PC-3 (cell line): ENCODE measurements around the gene ENPP1.

Experiments
- EZH2 ChIP-seq: fragments of 300-600 bp; sonication (generic); IDR thresholded peaks from one replicate; pipeline ENCODE4 v1.6.1; 2017; ENCODE audit warnings: antibody characterized with exemption, mild to moderate bottlenecking, low read length; ENCODE audit not compliant: unreplicated experiment
- TF ChIP-seq, protein P1 (sequence below): fragments of 300-600 bp; sonication (generic); conservative IDR thresholded peaks from 2 replicates; pipeline ENCODE4 v1.5.1; 2017; ENCODE audit warnings: antibody characterized with exemption, low read depth, mild to moderate bottlenecking, low read length

DNA sequence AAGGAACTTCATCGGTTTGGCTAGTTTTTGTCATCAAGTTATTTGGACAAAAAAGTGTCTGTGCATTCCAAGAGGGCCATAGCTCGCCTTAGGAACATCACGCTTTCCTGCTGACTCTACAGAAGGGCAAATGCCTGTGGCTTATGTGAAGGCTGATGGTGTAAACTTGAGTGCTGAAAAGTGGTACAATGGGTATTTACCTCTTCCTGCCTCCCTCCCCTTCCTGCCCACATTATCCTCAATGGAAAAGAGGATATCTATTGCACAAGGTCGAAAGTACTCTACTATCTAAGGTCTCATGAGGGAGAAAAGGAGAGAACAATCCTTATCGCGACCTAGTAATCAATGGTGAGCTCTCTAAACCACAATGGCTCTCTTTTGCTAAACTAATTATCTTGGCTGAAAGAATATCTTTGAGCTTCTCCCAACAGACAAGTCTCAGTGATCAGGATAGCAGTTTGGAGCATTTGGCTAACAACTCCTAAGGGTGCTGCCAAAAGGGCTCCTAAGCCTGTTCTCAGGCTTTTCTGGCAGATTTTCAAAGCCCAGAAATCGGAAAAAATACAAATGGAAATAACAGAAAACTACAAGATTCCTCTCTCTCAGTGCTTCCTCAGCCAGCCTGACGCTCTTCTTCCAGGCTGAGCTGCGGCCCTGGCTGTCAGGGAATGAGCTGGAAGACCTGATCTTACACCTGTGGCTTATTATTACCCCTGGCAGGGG, 42.6 kb upstream of the ENPP1 start:
- TF ChIP-seq, protein P1, sequence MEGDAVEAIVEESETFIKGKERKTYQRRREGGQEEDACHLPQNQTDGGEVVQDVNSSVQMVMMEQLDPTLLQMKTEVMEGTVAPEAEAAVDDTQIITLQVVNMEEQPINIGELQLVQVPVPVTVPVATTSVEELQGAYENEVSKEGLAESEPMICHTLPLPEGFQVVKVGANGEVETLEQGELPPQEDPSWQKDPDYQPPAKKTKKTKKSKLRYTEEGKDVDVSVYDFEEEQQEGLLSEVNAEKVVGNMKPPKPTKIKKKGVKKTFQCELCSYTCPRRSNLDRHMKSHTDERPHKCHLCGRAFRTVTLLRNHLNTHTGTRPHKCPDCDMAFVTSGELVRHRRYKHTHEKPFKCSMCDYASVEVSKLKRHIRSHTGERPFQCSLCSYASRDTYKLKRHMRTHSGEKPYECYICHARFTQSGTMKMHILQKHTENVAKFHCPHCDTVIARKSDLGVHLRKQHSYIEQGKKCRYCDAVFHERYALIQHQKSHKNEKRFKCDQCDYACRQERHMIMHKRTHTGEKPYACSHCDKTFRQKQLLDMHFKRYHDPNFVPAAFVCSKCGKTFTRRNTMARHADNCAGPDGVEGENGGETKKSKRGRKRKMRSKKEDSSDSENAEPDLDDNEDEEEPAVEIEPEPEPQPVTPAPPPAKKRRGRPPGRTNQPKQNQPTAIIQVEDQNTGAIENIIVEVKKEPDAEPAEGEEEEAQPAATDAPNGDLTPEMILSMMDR: no peak
- no peak for TF ChIP-seq EZH2
